HepG2 (cell line): ENCODE measurements around the gene CKAP2L. TPM values are rescaled to one million over a fixed set of nuclear protein-coding genes. Genes with fewer than 3 reads are reported as not detected.

Experiments
- NFE2 ChIP-seq: sonication (generic); formaldehyde crosslinking; IDR thresholded peaks from 2 replicates; pipeline ENCODE4 v1.4.0; 2020; ENCODE audit warnings: missing genetic modification reagents
- RARA ChIP-seq: IDR thresholded peaks from 2 replicates; pipeline ENCODE4 v1.6.1; 2016; ENCODE audit warnings: missing genetic modification reagents, missing compliant biosample characterization
- RORA ChIP-seq: sonication (generic); formaldehyde crosslinking; IDR thresholded peaks from 2 replicates; pipeline ENCODE4 v1.5.0; 2020; ENCODE audit warnings: mild to moderate bottlenecking, missing genetic modification reagents, moderate library complexity
- TRIM24 ChIP-seq: sonication (generic); formaldehyde crosslinking; IDR thresholded peaks from 2 replicates; pipeline ENCODE4 v1.8.0; 2022; ENCODE audit warnings: mild to moderate bottlenecking, missing genetic modification reagents
- ZFY ChIP-seq: sonication (generic); formaldehyde crosslinking; IDR thresholded peaks from 2 replicates; pipeline ENCODE4 v1.4.0; 2020; ENCODE audit warnings: missing genetic modification reagents
- ZNF160 ChIP-seq: sonication (generic); formaldehyde crosslinking; IDR thresholded peaks from 2 replicates; pipeline ENCODE4 v1.8.0; 2022; ENCODE audit warnings: mild to moderate bottlenecking, inconsistent platforms, missing genetic modification reagents
- ZNF180 ChIP-seq: sonication (generic); formaldehyde crosslinking; IDR thresholded peaks from 2 replicates; pipeline ENCODE4 v1.4.0; 2020; ENCODE audit warnings: low read depth, missing genetic modification reagents, borderline replicate concordance
- ZNF75D ChIP-seq: sonication (generic); formaldehyde crosslinking; IDR thresholded peaks from 2 replicates; pipeline ENCODE4 v1.8.1; 2023; ENCODE audit warnings: missing genetic modification reagents, mild to moderate bottlenecking, borderline replicate concordance
- ZNF839 ChIP-seq: sonication (generic); formaldehyde crosslinking; IDR thresholded peaks from 2 replicates; pipeline ENCODE4 v1.4.0; 2020; ENCODE audit warnings: missing genetic modification reagents, mild to moderate bottlenecking, borderline replicate concordance
- polyA plus RNA-seq, 8 experiments: library from polyadenylated mRNA; depleted of rRNA in 3 of 8; stranded (reverse) in 7 of 8; unstranded in 1 of 8; fragments of >200 nt; fragmentation: Illumina TruSeq in 4 of 8; extraction: Trizol in 4 of 8; gene quantifications; 2 replicates each; pipeline versions ENCODE4 v1.2.1 to v1.2.3, GENCODE V29; 2011 to 2016; ENCODE audit warnings: low read depth in 4 of 8, missing spikeins in 1 of 8, mixed read lengths in 1 of 8; ENCODE audit not compliant: insufficient read depth in 1 of 8
- total RNA-seq, 5 experiments: library from RNA; depleted of rRNA; stranded (reverse); fragments of >200 nt; fragmentation: Illumina TruSeq; extraction: Trizol; gene quantifications; 2 replicates each; pipeline ENCODE4 v1.2.3, GENCODE V29; 2016; ENCODE audit warnings: low read depth in 1 of 5
- TF ChIP-seq, protein P1 (sequence below): fragments of 450-650 bp; IDR thresholded peaks from 2 replicates; pipeline ENCODE4 v1.6.1; 2017
- TF ChIP-seq, protein P2 (sequence below): sonication (generic); formaldehyde crosslinking; IDR thresholded peaks from 2 replicates; pipeline ENCODE4 v1.5.0; 2020; ENCODE audit warnings: mild to moderate bottlenecking, missing genetic modification reagents
- TF ChIP-seq, protein P3 (sequence below): sonication (generic); formaldehyde crosslinking; IDR thresholded peaks from 2 replicates; pipeline ENCODE4 v1.4.0; 2020; ENCODE audit warnings: missing genetic modification reagents
- TF ChIP-seq, protein P4 (sequence below): sonication (generic); formaldehyde crosslinking; IDR thresholded peaks from 2 replicates; pipeline ENCODE4 v1.4.0; 2020; ENCODE audit warnings: missing genetic modification reagents, borderline replicate concordance
- TF ChIP-seq, protein P5 (sequence below): sonication (generic); formaldehyde crosslinking; IDR thresholded peaks from 2 replicates; pipeline ENCODE4 v1.4.0; 2020; ENCODE audit warnings: mild to moderate bottlenecking, missing genetic modification reagents
- TF ChIP-seq, protein P6 (sequence below): sonication (generic); formaldehyde crosslinking; IDR thresholded peaks from 2 replicates; pipeline ENCODE4 v1.8.0; 2022; ENCODE audit warnings: mild to moderate bottlenecking, missing genetic modification reagents, borderline replicate concordance
- TF ChIP-seq, protein P7 (sequence below): sonication (generic); formaldehyde crosslinking; conservative IDR thresholded peaks from 2 replicates; pipeline ENCODE4 v1.4.0; 2020; ENCODE audit warnings: missing genetic modification reagents

CKAP2L gene
- total and polyA plus RNA-seq, 2 of the 13 experiments (the other 11 are each of a cell fraction or from before 2014, with no cell fraction given), result 7.1 to 9.5 TPM

DNA sequence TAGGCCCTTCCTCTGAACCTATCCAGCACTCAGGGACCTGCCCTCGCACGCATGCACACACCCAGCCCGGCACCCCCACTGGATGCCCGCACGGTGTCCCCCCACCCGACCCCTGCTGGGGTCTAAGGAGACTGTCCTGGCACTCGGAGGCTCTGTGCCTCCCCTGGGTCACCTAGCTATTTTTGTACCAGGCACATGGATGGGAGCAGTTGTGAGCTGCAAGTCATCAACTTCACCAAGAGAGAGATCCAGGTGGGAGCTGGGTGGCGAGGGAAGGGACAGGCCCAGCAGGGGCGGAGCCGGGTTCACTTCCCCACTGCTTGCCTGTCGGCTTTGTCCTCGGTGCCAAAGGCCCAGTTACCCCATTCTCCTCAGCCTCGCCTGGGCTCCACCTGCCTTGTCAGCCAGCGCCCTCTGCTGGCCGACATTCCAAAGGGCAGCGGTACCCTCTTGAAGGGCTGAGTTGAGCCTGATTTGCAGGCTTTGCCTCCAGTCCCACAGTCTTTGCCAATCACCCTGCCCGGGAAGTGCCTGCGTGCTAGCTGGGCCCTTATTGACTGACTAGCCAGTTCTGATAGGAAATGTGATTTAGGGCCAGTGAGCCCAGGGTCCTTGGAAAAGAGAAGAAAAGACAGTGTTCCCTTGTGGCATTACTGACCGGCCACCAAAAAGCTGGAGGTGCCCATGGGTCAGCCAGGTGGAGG, 37.8 kb downstream of the CKAP2L start (continued):
- TF ChIP-seq, protein P1, sequence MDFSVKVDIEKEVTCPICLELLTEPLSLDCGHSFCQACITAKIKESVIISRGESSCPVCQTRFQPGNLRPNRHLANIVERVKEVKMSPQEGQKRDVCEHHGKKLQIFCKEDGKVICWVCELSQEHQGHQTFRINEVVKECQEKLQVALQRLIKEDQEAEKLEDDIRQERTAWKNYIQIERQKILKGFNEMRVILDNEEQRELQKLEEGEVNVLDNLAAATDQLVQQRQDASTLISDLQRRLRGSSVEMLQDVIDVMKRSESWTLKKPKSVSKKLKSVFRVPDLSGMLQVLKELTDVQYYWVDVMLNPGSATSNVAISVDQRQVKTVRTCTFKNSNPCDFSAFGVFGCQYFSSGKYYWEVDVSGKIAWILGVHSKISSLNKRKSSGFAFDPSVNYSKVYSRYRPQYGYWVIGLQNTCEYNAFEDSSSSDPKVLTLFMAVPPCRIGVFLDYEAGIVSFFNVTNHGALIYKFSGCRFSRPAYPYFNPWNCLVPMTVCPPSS, result no peak
- TF ChIP-seq RORA (CRISPR knock-in tag), result no peak
- peak; percentile 8; the same call in 1 of the 2 replicates for TF ChIP-seq NFE2 (CRISPR knock-in tag)
- TF ChIP-seq, protein P2, sequence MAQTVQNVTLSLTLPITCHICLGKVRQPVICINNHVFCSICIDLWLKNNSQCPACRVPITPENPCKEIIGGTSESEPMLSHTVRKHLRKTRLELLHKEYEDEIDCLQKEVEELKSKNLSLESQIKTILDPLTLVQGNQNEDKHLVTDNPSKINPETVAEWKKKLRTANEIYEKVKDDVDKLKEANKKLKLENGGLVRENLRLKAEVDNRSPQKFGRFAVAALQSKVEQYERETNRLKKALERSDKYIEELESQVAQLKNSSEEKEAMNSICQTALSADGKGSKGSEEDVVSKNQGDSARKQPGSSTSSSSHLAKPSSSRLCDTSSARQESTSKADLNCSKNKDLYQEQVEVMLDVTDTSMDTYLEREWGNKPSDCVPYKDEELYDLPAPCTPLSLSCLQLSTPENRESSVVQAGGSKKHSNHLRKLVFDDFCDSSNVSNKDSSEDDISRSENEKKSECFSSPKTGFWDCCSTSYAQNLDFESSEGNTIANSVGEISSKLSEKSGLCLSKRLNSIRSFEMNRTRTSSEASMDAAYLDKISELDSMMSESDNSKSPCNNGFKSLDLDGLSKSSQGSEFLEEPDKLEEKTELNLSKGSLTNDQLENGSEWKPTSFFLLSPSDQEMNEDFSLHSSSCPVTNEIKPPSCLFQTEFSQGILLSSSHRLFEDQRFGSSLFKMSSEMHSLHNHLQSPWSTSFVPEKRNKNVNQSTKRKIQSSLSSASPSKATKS, result no peak
- TF ChIP-seq RARA (CRISPR knock-in tag), result peak; percentile 65; the same call in 1 of the 2 replicates
- TF ChIP-seq, protein P3, sequence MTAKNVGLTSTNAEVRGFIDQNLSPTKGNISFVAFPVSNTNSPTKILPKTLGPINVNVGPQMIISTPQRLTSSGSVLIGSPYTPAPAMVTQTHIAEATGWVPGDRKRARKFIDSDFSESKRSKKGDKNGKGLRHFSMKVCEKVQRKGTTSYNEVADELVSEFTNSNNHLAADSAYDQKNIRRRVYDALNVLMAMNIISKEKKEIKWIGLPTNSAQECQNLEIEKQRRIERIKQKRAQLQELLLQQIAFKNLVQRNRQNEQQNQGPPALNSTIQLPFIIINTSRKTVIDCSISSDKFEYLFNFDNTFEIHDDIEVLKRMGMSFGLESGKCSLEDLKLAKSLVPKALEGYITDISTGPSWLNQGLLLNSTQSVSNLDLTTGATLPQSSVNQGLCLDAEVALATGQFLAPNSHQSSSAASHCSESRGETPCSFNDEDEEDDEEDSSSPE (CRISPR knock-in tag), result 0 out of 2 replicates have a peak, but pooled peaks have one; percentile 39
- no peak for TF ChIP-seq TRIM24 (CRISPR knock-in tag)
- no peak for TF ChIP-seq ZNF839 (CRISPR knock-in tag)
- no peak; the same call in 1 of the 2 replicates for TF ChIP-seq ZNF160
- no peak for TF ChIP-seq ZNF180
- TF ChIP-seq ZFY (CRISPR knock-in tag), result peak; percentile 68; the same call in 1 of the 2 replicates
- TF ChIP-seq, protein P4, sequence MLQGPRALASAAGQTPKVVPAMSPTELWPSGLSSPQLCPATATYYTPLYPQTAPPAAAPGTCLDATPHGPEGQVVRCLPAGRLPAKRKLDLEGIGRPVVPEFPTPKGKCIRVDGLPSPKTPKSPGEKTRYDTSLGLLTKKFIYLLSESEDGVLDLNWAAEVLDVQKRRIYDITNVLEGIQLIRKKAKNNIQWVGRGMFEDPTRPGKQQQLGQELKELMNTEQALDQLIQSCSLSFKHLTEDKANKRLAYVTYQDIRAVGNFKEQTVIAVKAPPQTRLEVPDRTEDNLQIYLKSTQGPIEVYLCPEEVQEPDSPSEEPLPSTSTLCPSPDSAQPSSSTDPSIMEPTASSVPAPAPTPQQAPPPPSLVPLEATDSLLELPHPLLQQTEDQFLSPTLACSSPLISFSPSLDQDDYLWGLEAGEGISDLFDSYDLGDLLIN (CRISPR knock-in tag), result no peak
- TF ChIP-seq, protein P5, sequence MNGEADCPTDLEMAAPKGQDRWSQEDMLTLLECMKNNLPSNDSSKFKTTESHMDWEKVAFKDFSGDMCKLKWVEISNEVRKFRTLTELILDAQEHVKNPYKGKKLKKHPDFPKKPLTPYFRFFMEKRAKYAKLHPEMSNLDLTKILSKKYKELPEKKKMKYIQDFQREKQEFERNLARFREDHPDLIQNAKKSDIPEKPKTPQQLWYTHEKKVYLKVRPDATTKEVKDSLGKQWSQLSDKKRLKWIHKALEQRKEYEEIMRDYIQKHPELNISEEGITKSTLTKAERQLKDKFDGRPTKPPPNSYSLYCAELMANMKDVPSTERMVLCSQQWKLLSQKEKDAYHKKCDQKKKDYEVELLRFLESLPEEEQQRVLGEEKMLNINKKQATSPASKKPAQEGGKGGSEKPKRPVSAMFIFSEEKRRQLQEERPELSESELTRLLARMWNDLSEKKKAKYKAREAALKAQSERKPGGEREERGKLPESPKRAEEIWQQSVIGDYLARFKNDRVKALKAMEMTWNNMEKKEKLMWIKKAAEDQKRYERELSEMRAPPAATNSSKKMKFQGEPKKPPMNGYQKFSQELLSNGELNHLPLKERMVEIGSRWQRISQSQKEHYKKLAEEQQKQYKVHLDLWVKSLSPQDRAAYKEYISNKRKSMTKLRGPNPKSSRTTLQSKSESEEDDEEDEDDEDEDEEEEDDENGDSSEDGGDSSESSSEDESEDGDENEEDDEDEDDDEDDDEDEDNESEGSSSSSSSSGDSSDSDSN (CRISPR knock-in tag), result peak; percentile 81
- no peak for TF ChIP-seq ZNF75D (CRISPR knock-in tag)
- TF ChIP-seq, protein P6, sequence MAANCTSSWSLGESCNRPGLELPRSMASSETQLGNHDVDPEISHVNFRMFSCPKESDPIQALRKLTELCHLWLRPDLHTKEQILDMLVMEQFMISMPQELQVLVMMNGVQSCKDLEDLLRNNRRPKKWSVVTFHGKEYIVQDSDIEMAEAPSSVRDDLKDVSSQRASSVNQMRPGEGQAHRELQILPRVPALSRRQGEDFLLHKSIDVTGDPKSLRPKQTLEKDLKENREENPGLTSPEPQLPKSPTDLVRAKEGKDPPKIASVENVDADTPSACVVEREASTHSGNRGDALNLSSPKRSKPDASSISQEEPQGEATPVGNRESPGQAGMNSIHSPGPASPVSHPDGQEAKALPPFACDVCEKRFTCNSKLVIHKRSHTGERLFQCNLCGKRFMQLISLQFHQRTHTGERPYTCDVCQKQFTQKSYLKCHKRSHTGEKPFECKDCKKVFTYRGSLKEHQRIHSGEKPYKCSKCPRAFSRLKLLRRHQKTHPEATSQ, result no peak; the same call in 1 of the 2 replicates
- TF ChIP-seq, protein P7, sequence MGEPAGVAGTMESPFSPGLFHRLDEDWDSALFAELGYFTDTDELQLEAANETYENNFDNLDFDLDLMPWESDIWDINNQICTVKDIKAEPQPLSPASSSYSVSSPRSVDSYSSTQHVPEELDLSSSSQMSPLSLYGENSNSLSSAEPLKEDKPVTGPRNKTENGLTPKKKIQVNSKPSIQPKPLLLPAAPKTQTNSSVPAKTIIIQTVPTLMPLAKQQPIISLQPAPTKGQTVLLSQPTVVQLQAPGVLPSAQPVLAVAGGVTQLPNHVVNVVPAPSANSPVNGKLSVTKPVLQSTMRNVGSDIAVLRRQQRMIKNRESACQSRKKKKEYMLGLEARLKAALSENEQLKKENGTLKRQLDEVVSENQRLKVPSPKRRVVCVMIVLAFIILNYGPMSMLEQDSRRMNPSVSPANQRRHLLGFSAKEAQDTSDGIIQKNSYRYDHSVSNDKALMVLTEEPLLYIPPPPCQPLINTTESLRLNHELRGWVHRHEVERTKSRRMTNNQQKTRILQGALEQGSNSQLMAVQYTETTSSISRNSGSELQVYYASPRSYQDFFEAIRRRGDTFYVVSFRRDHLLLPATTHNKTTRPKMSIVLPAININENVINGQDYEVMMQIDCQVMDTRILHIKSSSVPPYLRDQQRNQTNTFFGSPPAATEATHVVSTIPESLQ (CRISPR knock-in tag), result no peak; the same call in 1 of the 2 replicates
